ENCODE data around the gene NELL1.
"Not testable (repeated sequence)": the region's sequence is repeated elsewhere in the genome, so short reads cannot be mapped to it uniquely, and the experiment has no call there.

NELL1 gene

GRCh38 chr11:20854215-20854955, 185.0 kb downstream of the NELL1 start:
- Histone ChIP-seq H3K27me3 (ENCODE audit: control insufficient read depth, insufficient read depth, low read length) (no peaks in the 10 kb centered on the region), H3K4me3 (ENCODE audit: low read length) (no peak overlapping the region), H3K36me3 (ENCODE audit: control insufficient read depth, insufficient read depth, low read length) (no peaks in the 10 kb centered on the region), H3K9me3 (ENCODE audit: control insufficient read depth, low read length) (no peaks in the 10 kb centered on the region), H3K9ac (ENCODE audit: low read length) (no peak overlapping the region), H3K4me1 (ENCODE audit: control insufficient read depth, insufficient read depth, low read length) (no peaks in the 10 kb centered on the region)

GRCh38 chr11:20861322-20861721, 191.9 kb downstream of the NELL1 start:
- Histone ChIP-seq H3K27me3 (ENCODE audit: control insufficient read depth, insufficient read depth, low read length) (no peaks in the 10 kb centered on the region), H3K4me3 (ENCODE audit: low read length) (no peak overlapping the region), H3K4me1 (ENCODE audit: control insufficient read depth, insufficient read depth, low read length) (no peaks in the 10 kb centered on the region), H3K9ac (ENCODE audit: low read length) (no peak overlapping the region), H3K9me3 (ENCODE audit: control insufficient read depth, low read length) (no peaks in the 10 kb centered on the region), H3K36me3 (ENCODE audit: control insufficient read depth, insufficient read depth, low read length) (no peaks in the 10 kb centered on the region)

GRCh38 chr11:20862263-20862662, 192.9 kb downstream of the NELL1 start:
- not testable (repeated sequence) for H3K9me3 ChIP-seq (ENCODE audit: control insufficient read depth, low read length); H3K4me3 ChIP-seq (ENCODE audit: low read length); H3K9ac ChIP-seq (ENCODE audit: low read length); H3K4me1 ChIP-seq (ENCODE audit: control insufficient read depth, insufficient read depth, low read length); H3K27me3 ChIP-seq (ENCODE audit: control insufficient read depth, insufficient read depth, low read length); H3K36me3 ChIP-seq (ENCODE audit: control insufficient read depth, insufficient read depth, low read length)

- Histone ChIP-seq H3K36me3 (ENCODE audit: control insufficient read depth, insufficient read depth, low read length) (no peaks in the 10 kb centered on the region), H3K4me3 (ENCODE audit: low read length) (no peak overlapping the region), H3K4me1 (ENCODE audit: control insufficient read depth, insufficient read depth, low read length) (no peaks in the 10 kb centered on the region)
Measured at GRCh38 chr11:20864628-20865027, 195.2 kb downstream of the NELL1 start.

GRCh38 chr11:20865161-20865560, 195.8 kb downstream of the NELL1 start:
- Histone ChIP-seq H3K9ac (ENCODE audit: low read length) (no peak overlapping the region), H3K9me3 (ENCODE audit: control insufficient read depth, low read length) (no peaks in the 10 kb centered on the region), H3K27me3 (ENCODE audit: control insufficient read depth, insufficient read depth, low read length) (no peaks in the 10 kb centered on the region)

More at GRCh38 chr11:20864628-20865027, 195.2 kb downstream of the NELL1 start:
- no peaks in the 10 kb centered on the region for H3K9me3 ChIP-seq (ENCODE audit: control insufficient read depth, low read length)
- no peak overlapping the region for H3K9ac ChIP-seq (ENCODE audit: low read length)
- no peaks in the 10 kb centered on the region for H3K27me3 ChIP-seq (ENCODE audit: control insufficient read depth, insufficient read depth, low read length)

GRCh38 chr11:20869123-20869522, 199.7 kb downstream of the NELL1 start:
- H3K4me1 ChIP-seq (ENCODE audit: control insufficient read depth, insufficient read depth, low read length): no peaks in the 10 kb centered on the region
- H3K4me3 ChIP-seq (ENCODE audit: low read length): no peak overlapping the region
- no peak overlapping the region for H3K9ac ChIP-seq (ENCODE audit: low read length)
- no peaks in the 10 kb centered on the region for H3K27me3 ChIP-seq (ENCODE audit: control insufficient read depth, insufficient read depth, low read length)
- no peaks in the 10 kb centered on the region for H3K36me3 ChIP-seq (ENCODE audit: control insufficient read depth, insufficient read depth, low read length)
- H3K9me3 ChIP-seq (ENCODE audit: control insufficient read depth, low read length): no peaks in the 10 kb centered on the region

More at GRCh38 chr11:20865161-20865560, 195.8 kb downstream of the NELL1 start:
- no peaks in the 10 kb centered on the region for H3K4me1 ChIP-seq (ENCODE audit: control insufficient read depth, insufficient read depth, low read length)
- H3K36me3 ChIP-seq (ENCODE audit: control insufficient read depth, insufficient read depth, low read length): no peaks in the 10 kb centered on the region
- H3K4me3 ChIP-seq (ENCODE audit: low read length): no peak overlapping the region

GRCh38 chr11:20873054-20873453, 203.7 kb downstream of the NELL1 start:
- Histone ChIP-seq H3K9ac (ENCODE audit: low read length) (no peak overlapping the region), H3K27me3 (ENCODE audit: control insufficient read depth, insufficient read depth, low read length) (no peaks in the 10 kb centered on the region), H3K4me3 (ENCODE audit: low read length) (no peak overlapping the region), H3K4me1 (ENCODE audit: control insufficient read depth, insufficient read depth, low read length) (no peaks in the 10 kb centered on the region), H3K36me3 (ENCODE audit: control insufficient read depth, insufficient read depth, low read length) (no peaks in the 10 kb centered on the region), H3K9me3 (ENCODE audit: control insufficient read depth, low read length) (no peaks in the 10 kb centered on the region)

- no peaks in the 10 kb centered on the region for H3K36me3 ChIP-seq (ENCODE audit: control insufficient read depth, insufficient read depth, low read length)
- H3K9me3 ChIP-seq (ENCODE audit: control insufficient read depth, low read length): no peaks in the 10 kb centered on the region
- H3K4me1 ChIP-seq (ENCODE audit: control insufficient read depth, insufficient read depth, low read length): no peaks in the 10 kb centered on the region
- no peak overlapping the region for H3K9ac ChIP-seq (ENCODE audit: low read length)
- H3K27me3 ChIP-seq (ENCODE audit: control insufficient read depth, insufficient read depth, low read length): no peaks in the 10 kb centered on the region
- H3K4me3 ChIP-seq (ENCODE audit: low read length): no peak overlapping the region
Measured at GRCh38 chr11:20874358-20874757, 205.0 kb downstream of the NELL1 start.

GRCh38 chr11:20875889-20876288, 206.5 kb downstream of the NELL1 start:
- H3K27me3 ChIP-seq (ENCODE audit: control insufficient read depth, insufficient read depth, low read length): no peaks in the 10 kb centered on the region

GRCh38 chr11:20876738-20877137, 207.4 kb downstream of the NELL1 start:
- Histone ChIP-seq H3K4me3 (ENCODE audit: low read length) (no peak overlapping the region), H3K27me3 (ENCODE audit: control insufficient read depth, insufficient read depth, low read length) (no peaks in the 10 kb centered on the region), H3K4me1 (ENCODE audit: control insufficient read depth, insufficient read depth, low read length) (no peaks in the 10 kb centered on the region), H3K36me3 (ENCODE audit: control insufficient read depth, insufficient read depth, low read length) (no peaks in the 10 kb centered on the region), H3K9me3 (ENCODE audit: control insufficient read depth, low read length) (no peaks in the 10 kb centered on the region), H3K9ac (ENCODE audit: low read length) (no peak overlapping the region)

More at GRCh38 chr11:20875889-20876288, 206.5 kb downstream of the NELL1 start:
- H3K9ac ChIP-seq (ENCODE audit: low read length): no peak overlapping the region
- H3K4me1 ChIP-seq (ENCODE audit: control insufficient read depth, insufficient read depth, low read length): no peaks in the 10 kb centered on the region
- no peaks in the 10 kb centered on the region for H3K36me3 ChIP-seq (ENCODE audit: control insufficient read depth, insufficient read depth, low read length)
- no peaks in the 10 kb centered on the region for H3K9me3 ChIP-seq (ENCODE audit: control insufficient read depth, low read length)
- H3K4me3 ChIP-seq (ENCODE audit: low read length): no peak overlapping the region

- H3K27me3 ChIP-seq (ENCODE audit: control insufficient read depth, insufficient read depth, low read length): no peaks in the 10 kb centered on the region
- no peak overlapping the region for H3K9ac ChIP-seq (ENCODE audit: low read length)
- no peaks in the 10 kb centered on the region for H3K4me1 ChIP-seq (ENCODE audit: control insufficient read depth, insufficient read depth, low read length)
- H3K4me3 ChIP-seq (ENCODE audit: low read length): no peak overlapping the region
- H3K36me3 ChIP-seq (ENCODE audit: control insufficient read depth, insufficient read depth, low read length): no peaks in the 10 kb centered on the region
- H3K9me3 ChIP-seq (ENCODE audit: control insufficient read depth, low read length): no peaks in the 10 kb centered on the region
Measured at GRCh38 chr11:20880094-20880493, 210.7 kb downstream of the NELL1 start.

- no peaks in the 10 kb centered on the region for H3K4me1 ChIP-seq (ENCODE audit: control insufficient read depth, insufficient read depth, low read length)
- no peaks in the 10 kb centered on the region for H3K9me3 ChIP-seq (ENCODE audit: control insufficient read depth, low read length)
- no peak overlapping the region for H3K4me3 ChIP-seq (ENCODE audit: low read length)
- no peak overlapping the region for H3K9ac ChIP-seq (ENCODE audit: low read length)
- no peaks in the 10 kb centered on the region for H3K27me3 ChIP-seq (ENCODE audit: control insufficient read depth, insufficient read depth, low read length)
- no peaks in the 10 kb centered on the region for H3K36me3 ChIP-seq (ENCODE audit: control insufficient read depth, insufficient read depth, low read length)
Measured at GRCh38 chr11:20881328-20882079, 212.1 kb downstream of the NELL1 start.
